A673 (cell line): Measurements from ENCODE around the gene SH3TC1. TPM values are rescaled to one million over a fixed set of nuclear protein-coding genes. Genes with fewer than 3 reads are reported as not detected.

Experiments used
- BruUV-seq: library from RNA; stranded (reverse); fragments of 400-500 nt; replicated peaks from 2 replicates; lab custom pipeline; 2021; lab: Mats Ljungman, UMichigan
- CTCF ChIA-PET: fragments of 300-600 bp; sonication (Branson Sonifier 250); formaldehyde crosslinking; loops from one replicate; lab custom pipeline; 2022; ENCODE audit warnings: antibody characterized with exemption; lab: Charles Lee
- POLR2A ChIA-PET: fragments of 300-600 bp; sonication (Branson Sonifier 250); formaldehyde crosslinking; loops from one replicate; lab custom pipeline; 2022; ENCODE audit warnings: antibody characterized with exemption; ENCODE audit not compliant: low non-redundant PET; lab: Charles Lee
- DNase-seq: peaks from one replicate; pipeline ENCODE4 v3.0.0-alpha.2; 2015; ENCODE audit warnings: low spot score
- H3K27ac ChIP-seq: fragments of 200-600 bp; sonication (generic); 2 replicates; pipeline ENCODE4 v1.5.1; 2016; ENCODE audit warnings: mixed run types, low read depth, mild to moderate bottlenecking, mixed read lengths, antibody characterized with exemption, low read length; ENCODE audit not compliant: poor library complexity, severe bottlenecking
- H3K27me3 ChIP-seq: fragments of 200-600 bp; sonication (generic); replicated peaks from 2 replicates; pipeline ENCODE4 v1.6.1; 2017; ENCODE audit warnings: mixed run types, low read depth, mild to moderate bottlenecking, mixed read lengths, antibody characterized with exemption, low read length; ENCODE audit not compliant: insufficient read depth, poor library complexity
- H3K36me3 ChIP-seq: fragments of 200-600 bp; sonication (generic); 2 replicates; pipeline ENCODE4 v1.6.1; 2016; ENCODE audit warnings: mixed run types, mild to moderate bottlenecking, mixed read lengths, antibody characterized with exemption, low read length; ENCODE audit not compliant: insufficient read depth, poor library complexity, severe bottlenecking
- H3K4me1 ChIP-seq: fragments of 200-600 bp; sonication (generic); 2 replicates; pipeline ENCODE4 v1.6.1; 2017; ENCODE audit warnings: mixed run types, mild to moderate bottlenecking, mixed read lengths, antibody characterized with exemption, low read length; ENCODE audit not compliant: insufficient read depth, poor library complexity, severe bottlenecking
- H3K4me3 ChIP-seq: fragments of 200-600 bp; sonication (generic); 2 replicates; pipeline ENCODE4 v1.5.1; 2016; ENCODE audit warnings: low read depth, mixed run types, mild to moderate bottlenecking, mixed read lengths, low read length; ENCODE audit not compliant: poor library complexity, severe bottlenecking
- H3K9me3 ChIP-seq: fragments of 200-600 bp; sonication (generic); 2 replicates; pipeline ENCODE4 v1.6.1; 2016; ENCODE audit warnings: mixed run types, low read depth, mild to moderate bottlenecking, mixed read lengths, antibody characterized with exemption, low read length; ENCODE audit not compliant: poor library complexity, severe bottlenecking
- CTCF ChIP-seq: fragments of 300-800, 200-600 bp; sonication (generic); conservative IDR thresholded peaks from 2 replicates; pipeline ENCODE4 v1.5.1; 2017; ENCODE audit warnings: low read depth, mild to moderate bottlenecking, antibody characterized with exemption, low read length, moderate library complexity, mixed read lengths
- EZH2 ChIP-seq: fragments of 200-600 bp; sonication (generic); IDR thresholded peaks from 2 replicates; pipeline ENCODE4 v1.6.1; 2017; ENCODE audit warnings: borderline replicate concordance, low read depth, mild to moderate bottlenecking, mixed read lengths, antibody characterized with exemption, low read length; ENCODE audit not compliant: poor library complexity, severe bottlenecking
- intact Hi-C: fragments of 100-400 bp; cut with micrococcal nuclease; formaldehyde crosslinking; loops from one replicate; pipeline ENCODE4 v1.10.0; 2022; ENCODE audit not compliant: unreplicated experiment
- total RNA-seq: library from RNA; stranded (reverse); gene quantifications from 2 replicates; pipeline ENCODE4 v1.2.3, GENCODE V29; 2021

SH3TC1 gene
- total RNA-seq, 1 experiment from 2014 or later: 0.71 TPM

- H3K27me3 ChIP-seq: no peaks in the 10 kb centered on the region
- H3K4me1 ChIP-seq: peaks cover 7% of the 10 kb centered on the region
- peak; percentile 58 for DNase-seq
- H3K4me3 ChIP-seq: no peak overlapping the region
- no peaks in the 10 kb centered on the region for H3K9me3 ChIP-seq
- peak; percentile 80 for TF ChIP-seq CTCF
- no peak for TF ChIP-seq EZH2
- intact Hi-C loops: loop anchor here (2.0 kb wide), 1 partner anchor 226 kb away; no protein-coding TSS in a partner anchor
- no peaks in the 10 kb centered on the region for H3K36me3 ChIP-seq
- POLR2A ChIA-PET: no interaction called here
- CTCF ChIA-PET: interaction anchor here (0.6 to 1.1 kb wide), 10 partner anchors 9 to 252 kb away, joined by 3 to 10 read pairs (median 5); partner anchors contain the start of gene ABLIM2
- H3K27ac ChIP-seq: no peak overlapping the region
- BruUV-seq: no TSS peak
Measured at GRCh38 chr4:8176547-8177399, 22.3 kb upstream of the SH3TC1 start.

- no TSS peak for BruUV-seq
- no peak overlapping the region for H3K27ac ChIP-seq
- no peaks in the 10 kb centered on the region for H3K36me3 ChIP-seq
- no peaks in the 10 kb centered on the region for H3K9me3 ChIP-seq
- no peak for TF ChIP-seq EZH2
- TF ChIP-seq CTCF: no peak
- CTCF ChIA-PET: interaction anchor here (1.1 kb wide), 9 partner anchors 8 to 233 kb away, joined by 3 to 10 read pairs (median 6); partner anchors contain the start of gene ABLIM2
- POLR2A ChIA-PET: no interaction called here
- H3K4me3 ChIP-seq: no peak overlapping the region
- DNase-seq: no peak
- peaks cover 7% of the 10 kb centered on the region for H3K4me1 ChIP-seq
- H3K27me3 ChIP-seq: no peaks in the 10 kb centered on the region
- intact Hi-C loops: loop anchor here (2.0 kb wide), 1 partner anchor 225 kb away; no protein-coding TSS in a partner anchor
Measured at GRCh38 chr4:8177552-8177951, 21.5 kb upstream of the SH3TC1 start.

- Histone ChIP-seq H3K36me3 (no peaks in the 10 kb centered on the region), H3K4me3 (no peak overlapping the region), H3K9me3 (no peaks in the 10 kb centered on the region), H3K27me3 (no peaks in the 10 kb centered on the region), H3K4me1 (peaks cover 7% of the 10 kb centered on the region), H3K27ac (no peak overlapping the region)
- intact Hi-C loops: loop anchor here (2.0 kb wide), 1 partner anchor 225 kb away; no protein-coding TSS in a partner anchor
- CTCF ChIA-PET: no interaction called here
- no peak for DNase-seq
- POLR2A ChIA-PET: no interaction called here
- no TSS peak for BruUV-seq
- TF ChIP-seq CTCF (no peak), EZH2 (no peak)
Measured at GRCh38 chr4:8177956-8178355, 21.1 kb upstream of the SH3TC1 start.
